ENCODE measurements around the gene LRFN5. TPM values are rescaled to one million over a fixed set of nuclear protein-coding genes. Genes with fewer than 3 reads are reported as not detected.

Gene LRFN5
- total and polyA plus RNA-seq, 2 experiments from 2014 or later = 1.9 to 6.8 TPM

GRCh38 chr14:41872931-41873685 is 266.4 kb downstream of the LRFN5 start:
- H3F3A ChIP-seq (replicated peaks; ENCODE audit: low read depth) = no peaks in the 10 kb centered on the region
- H3K4me2 ChIP-seq = no peak overlapping the region
- no peak overlapping the region for H3K27ac ChIP-seq (ENCODE audit: low read depth)
- ATAC-seq (no peak), DNase-seq (ENCODE audit: low spot score) (no peak)
- H3K36me3 ChIP-seq (ENCODE audit: insufficient read depth) = no peaks in the 10 kb centered on the region
- no peaks in the 10 kb centered on the region for H3K4me1 ChIP-seq (ENCODE audit: insufficient read depth)
- no peaks in the 10 kb centered on the region for H4K20me1 ChIP-seq (replicated peaks; ENCODE audit: insufficient read depth)
- Mint-ChIP-seq H3K27ac (peak overlapping the region; percentile 15; the same call in 1 of the 2 replicates), H3K4me3 (no peak overlapping the region), H3K4me1 (no peaks in the 10 kb centered on the region), H3K9me3 (peaks cover 14% of the 10 kb centered on the region), H3K36me3 (ENCODE audit: low read depth) (peaks cover 15% of the 10 kb centered on the region; the same call in 2 of the 3 replicates), H3K27me3 (ENCODE audit: insufficient read depth, low read depth, poor library complexity) (no peaks in the 10 kb centered on the region)
- TF ChIP-seq CREB1 (CRISPR knock-in tag; IDR thresholded peaks at IDR 0.05; ENCODE audit: low read depth) (no peak), STAT1 (IDR thresholded peaks at IDR 0.05; ENCODE audit: unreplicated experiment) (no peak), CTCF (conservative IDR thresholded peaks at IDR 0.05; ENCODE audit: low read depth in 2 of 2) (no peak), ZNF331 (CRISPR knock-in tag; IDR thresholded peaks at IDR 0.05; ENCODE audit: low read depth) (no peak), POLR2AphosphoS5 (IDR thresholded peaks at IDR 0.05; ENCODE audit: low read depth) (no peak), EZH2 (IDR thresholded peaks at IDR 0.05; ENCODE audit: low read depth, unreplicated experiment) (no peak), ZNF462 (CRISPR knock-in tag; IDR thresholded peaks at IDR 0.05) (no peak), EZH2phosphoT487 (IDR thresholded peaks at IDR 0.05; ENCODE audit: unreplicated experiment) (no peak), ZNF114 (CRISPR knock-in tag; IDR thresholded peaks at IDR 0.05) (no peak)
- no peaks in the 10 kb centered on the region for H3K9me2 ChIP-seq (ENCODE audit: insufficient read depth)
- no peak overlapping the region for H2AFZ ChIP-seq
- H3K27me3 ChIP-seq (ENCODE audit: insufficient read depth) = no peaks in the 10 kb centered on the region
- no peak overlapping the region for H3K4me3 ChIP-seq
- H3K79me2 ChIP-seq (replicated peaks; ENCODE audit: insufficient read depth) = no peaks in the 10 kb centered on the region

All from GM23338 (cell line).